Neural cell (in vitro differentiated cells): ENCODE measurements around the gene FANCC. TPM values are rescaled to one million over a fixed set of nuclear protein-coding genes. Genes with fewer than 3 reads are reported as not detected.

Experiments used
- H2AFZ ChIP-seq: fragments of 200-600, 300-800 bp; sonication (generic), shearing (Covaris generic); 2 replicates; pipeline ENCODE4 v1.6.0; 2014; ENCODE audit warnings: low read depth, mild to moderate bottlenecking, antibody characterized with exemption, low read length, moderate library complexity
- H3F3A ChIP-seq: fragments of 200-600 bp; shearing (Covaris generic); 2 replicates; pipeline ENCODE4 v1.6.1; 2016; ENCODE audit warnings: mild to moderate bottlenecking, moderate library complexity, mixed read lengths, antibody characterized with exemption, low read length; ENCODE audit not compliant: insufficient read depth, poor library complexity, severe bottlenecking
- H3K27ac ChIP-seq: fragments of 200-600, 300-800 bp; sonication (generic), shearing (Covaris generic); 2 replicates; pipeline ENCODE4 v1.5.1; 2014; ENCODE audit warnings: mild to moderate bottlenecking, low read length, moderate library complexity
- H3K27me3 ChIP-seq: fragments of 300-800, 200-600 bp; sonication (generic), shearing (Covaris generic); 2 replicates; pipeline ENCODE4 v1.6.0; 2014; ENCODE audit warnings: mild to moderate bottlenecking, low read depth, low read length, moderate library complexity; ENCODE audit not compliant: insufficient read depth
- H3K36me3 ChIP-seq: fragments of 300-800, 200-600 bp; sonication (generic), shearing (Covaris generic); 2 replicates; pipeline ENCODE4 v1.5.1; 2014; ENCODE audit warnings: mild to moderate bottlenecking, antibody characterized with exemption, low read length, moderate library complexity; ENCODE audit not compliant: insufficient read depth
- H3K4me2 ChIP-seq: fragments of 300-800, 200-600 bp; sonication (generic), shearing (Covaris generic); 2 replicates; pipeline ENCODE4 v1.6.0; 2014; ENCODE audit warnings: mild to moderate bottlenecking, low read length
- H3K4me3 ChIP-seq: fragments of 300-800, 200-600 bp; sonication (generic), shearing (Covaris generic); 2 replicates; pipeline ENCODE4 v1.5.1; 2014; ENCODE audit warnings: mild to moderate bottlenecking, low read length, moderate library complexity
- H3K79me2 ChIP-seq: fragments of 200-600 bp; shearing (Covaris generic); replicated peaks from 2 replicates; pipeline ENCODE4 v1.6.0; 2014; ENCODE audit warnings: mild to moderate bottlenecking, low read length, moderate library complexity; ENCODE audit not compliant: insufficient read depth
- H3K9ac ChIP-seq: fragments of 300-800, 200-600 bp; sonication (generic), shearing (Covaris generic); 2 replicates; pipeline ENCODE4 v1.6.1; 2016; ENCODE audit warnings: mild to moderate bottlenecking, low read length, mixed read lengths
- H3K9me2 ChIP-seq: fragments of 200-600 bp; shearing (Covaris generic); 2 replicates; pipeline ENCODE4 v1.6.1; 2016; ENCODE audit warnings: mild to moderate bottlenecking, low read length, mixed read lengths; ENCODE audit not compliant: insufficient read depth
- H3K9me3 ChIP-seq: fragments of 200-600, 300-800 bp; sonication (generic), shearing (Covaris generic); 2 replicates; pipeline ENCODE4 v1.6.1; 2016; ENCODE audit warnings: mild to moderate bottlenecking, mixed run types, low read length, moderate library complexity, mixed read lengths
- H4K20me1 ChIP-seq: fragments of 200-600 bp; shearing (Covaris generic); 2 replicates; pipeline ENCODE4 v1.6.1; 2016; ENCODE audit warnings: mild to moderate bottlenecking, mixed run types; ENCODE audit not compliant: insufficient read depth
- EP300 ChIP-seq: fragments of 450-650 bp; conservative IDR thresholded peaks from 2 replicates; pipeline ENCODE4 v1.6.1; 2014; ENCODE audit warnings: antibody characterized with exemption, mild to moderate bottlenecking, moderate library complexity; ENCODE audit not compliant: poor library complexity, severe bottlenecking
- EZH2 ChIP-seq: fragments of 200-600, 300-800 bp; shearing (Covaris generic), sonication (generic); IDR thresholded peaks from 2 replicates; pipeline ENCODE4 v1.6.1; 2014; ENCODE audit warnings: antibody characterized with exemption, low read length, borderline replicate concordance, mild to moderate bottlenecking; ENCODE audit not compliant: insufficient read depth, poor library complexity, severe bottlenecking
- MXI1 ChIP-seq: fragments of 450-650 bp; conservative IDR thresholded peaks from 2 replicates; pipeline ENCODE4 v1.6.1; 2014; ENCODE audit warnings: antibody characterized with exemption, mild to moderate bottlenecking; ENCODE audit not compliant: poor library complexity, severe bottlenecking
- POLR2AphosphoS5 ChIP-seq: IDR thresholded peaks from 2 replicates; pipeline ENCODE4 v1.6.1; 2012
- RAD21 ChIP-seq: fragments of 450-650 bp; conservative IDR thresholded peaks from 2 replicates; pipeline ENCODE4 v1.6.1; 2014; ENCODE audit warnings: antibody characterized with exemption, mild to moderate bottlenecking, moderate library complexity
- SMC3 ChIP-seq: fragments of 450-650 bp; conservative IDR thresholded peaks from 2 replicates; pipeline ENCODE4 v1.6.1; 2014; ENCODE audit warnings: antibody characterized with exemption, mild to moderate bottlenecking, moderate library complexity; ENCODE audit not compliant: poor library complexity
- TAF1 ChIP-seq: IDR thresholded peaks from 2 replicates; pipeline ENCODE4 v1.6.1; 2012; ENCODE audit warnings: low read depth
- polyA plus RNA-seq: library from polyadenylated mRNA; depleted of rRNA; stranded (reverse); fragments of >200 nt; gene quantifications from 2 replicates; pipeline ENCODE4 v1.2.3, GENCODE V29; 2014
- TF ChIP-seq, protein P1 (sequence below): fragments of 450-650 bp; IDR thresholded peaks from 2 replicates; pipeline ENCODE4 v1.5.1; 2014; ENCODE audit warnings: antibody characterized with exemption, mild to moderate bottlenecking, moderate library complexity; ENCODE audit not compliant: poor library complexity, severe bottlenecking
- TF ChIP-seq, protein P2 (sequence below): IDR thresholded peaks from 2 replicates; pipeline ENCODE4 v1.6.1; 2012; ENCODE audit warnings: borderline replicate concordance

FANCC gene
- polyA plus RNA-seq, 1 donor from 2014 or later = 9.7 TPM

DNA sequence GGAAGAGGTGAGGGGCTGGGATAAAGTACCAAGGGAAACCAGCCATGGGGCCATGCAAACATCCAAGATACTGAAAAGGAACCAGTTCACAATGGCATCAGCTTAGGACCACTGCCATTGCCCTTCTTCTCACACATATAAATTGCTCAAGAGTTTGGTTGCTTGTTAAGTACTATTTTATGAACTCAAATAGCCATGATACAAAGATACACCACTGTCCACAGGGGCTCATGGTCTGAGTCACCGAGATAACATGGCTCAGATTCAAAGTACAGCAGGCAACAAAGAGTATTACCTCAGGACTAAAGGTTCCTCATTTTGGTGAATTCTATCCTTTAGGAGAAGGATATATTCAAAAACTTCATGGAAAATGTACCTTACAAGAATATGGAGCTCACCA lies 55.6 kb downstream of the FANCC start:
- Histone ChIP-seq H3K36me3 (no peaks in the 10 kb centered on the region), H2AFZ (no peak overlapping the region), H3K79me2 (no peaks in the 10 kb centered on the region), H3K4me3 (no peak overlapping the region), H3K27me3 (no peaks in the 10 kb centered on the region), H3K4me2 (no peak overlapping the region), H4K20me1 (no peaks in the 10 kb centered on the region), H3K9me3 (no peaks in the 10 kb centered on the region), H3K9ac (no peak overlapping the region), H3K27ac (no peak overlapping the region), H3F3A (no peaks in the 10 kb centered on the region), H3K9me2 (no peaks in the 10 kb centered on the region)
- TF ChIP-seq, protein P1, sequence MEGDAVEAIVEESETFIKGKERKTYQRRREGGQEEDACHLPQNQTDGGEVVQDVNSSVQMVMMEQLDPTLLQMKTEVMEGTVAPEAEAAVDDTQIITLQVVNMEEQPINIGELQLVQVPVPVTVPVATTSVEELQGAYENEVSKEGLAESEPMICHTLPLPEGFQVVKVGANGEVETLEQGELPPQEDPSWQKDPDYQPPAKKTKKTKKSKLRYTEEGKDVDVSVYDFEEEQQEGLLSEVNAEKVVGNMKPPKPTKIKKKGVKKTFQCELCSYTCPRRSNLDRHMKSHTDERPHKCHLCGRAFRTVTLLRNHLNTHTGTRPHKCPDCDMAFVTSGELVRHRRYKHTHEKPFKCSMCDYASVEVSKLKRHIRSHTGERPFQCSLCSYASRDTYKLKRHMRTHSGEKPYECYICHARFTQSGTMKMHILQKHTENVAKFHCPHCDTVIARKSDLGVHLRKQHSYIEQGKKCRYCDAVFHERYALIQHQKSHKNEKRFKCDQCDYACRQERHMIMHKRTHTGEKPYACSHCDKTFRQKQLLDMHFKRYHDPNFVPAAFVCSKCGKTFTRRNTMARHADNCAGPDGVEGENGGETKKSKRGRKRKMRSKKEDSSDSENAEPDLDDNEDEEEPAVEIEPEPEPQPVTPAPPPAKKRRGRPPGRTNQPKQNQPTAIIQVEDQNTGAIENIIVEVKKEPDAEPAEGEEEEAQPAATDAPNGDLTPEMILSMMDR = no peak
- TF ChIP-seq RAD21 (no peak), SMC3 (no peak), EZH2 (no peak), EP300 (no peak), POLR2AphosphoS5 (no peak), TAF1 (no peak), MXI1 (no peak)
- TF ChIP-seq, protein P2, sequence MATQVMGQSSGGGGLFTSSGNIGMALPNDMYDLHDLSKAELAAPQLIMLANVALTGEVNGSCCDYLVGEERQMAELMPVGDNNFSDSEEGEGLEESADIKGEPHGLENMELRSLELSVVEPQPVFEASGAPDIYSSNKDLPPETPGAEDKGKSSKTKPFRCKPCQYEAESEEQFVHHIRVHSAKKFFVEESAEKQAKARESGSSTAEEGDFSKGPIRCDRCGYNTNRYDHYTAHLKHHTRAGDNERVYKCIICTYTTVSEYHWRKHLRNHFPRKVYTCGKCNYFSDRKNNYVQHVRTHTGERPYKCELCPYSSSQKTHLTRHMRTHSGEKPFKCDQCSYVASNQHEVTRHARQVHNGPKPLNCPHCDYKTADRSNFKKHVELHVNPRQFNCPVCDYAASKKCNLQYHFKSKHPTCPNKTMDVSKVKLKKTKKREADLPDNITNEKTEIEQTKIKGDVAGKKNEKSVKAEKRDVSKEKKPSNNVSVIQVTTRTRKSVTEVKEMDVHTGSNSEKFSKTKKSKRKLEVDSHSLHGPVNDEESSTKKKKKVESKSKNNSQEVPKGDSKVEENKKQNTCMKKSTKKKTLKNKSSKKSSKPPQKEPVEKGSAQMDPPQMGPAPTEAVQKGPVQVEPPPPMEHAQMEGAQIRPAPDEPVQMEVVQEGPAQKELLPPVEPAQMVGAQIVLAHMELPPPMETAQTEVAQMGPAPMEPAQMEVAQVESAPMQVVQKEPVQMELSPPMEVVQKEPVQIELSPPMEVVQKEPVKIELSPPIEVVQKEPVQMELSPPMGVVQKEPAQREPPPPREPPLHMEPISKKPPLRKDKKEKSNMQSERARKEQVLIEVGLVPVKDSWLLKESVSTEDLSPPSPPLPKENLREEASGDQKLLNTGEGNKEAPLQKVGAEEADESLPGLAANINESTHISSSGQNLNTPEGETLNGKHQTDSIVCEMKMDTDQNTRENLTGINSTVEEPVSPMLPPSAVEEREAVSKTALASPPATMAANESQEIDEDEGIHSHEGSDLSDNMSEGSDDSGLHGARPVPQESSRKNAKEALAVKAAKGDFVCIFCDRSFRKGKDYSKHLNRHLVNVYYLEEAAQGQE = no peak

DNA sequence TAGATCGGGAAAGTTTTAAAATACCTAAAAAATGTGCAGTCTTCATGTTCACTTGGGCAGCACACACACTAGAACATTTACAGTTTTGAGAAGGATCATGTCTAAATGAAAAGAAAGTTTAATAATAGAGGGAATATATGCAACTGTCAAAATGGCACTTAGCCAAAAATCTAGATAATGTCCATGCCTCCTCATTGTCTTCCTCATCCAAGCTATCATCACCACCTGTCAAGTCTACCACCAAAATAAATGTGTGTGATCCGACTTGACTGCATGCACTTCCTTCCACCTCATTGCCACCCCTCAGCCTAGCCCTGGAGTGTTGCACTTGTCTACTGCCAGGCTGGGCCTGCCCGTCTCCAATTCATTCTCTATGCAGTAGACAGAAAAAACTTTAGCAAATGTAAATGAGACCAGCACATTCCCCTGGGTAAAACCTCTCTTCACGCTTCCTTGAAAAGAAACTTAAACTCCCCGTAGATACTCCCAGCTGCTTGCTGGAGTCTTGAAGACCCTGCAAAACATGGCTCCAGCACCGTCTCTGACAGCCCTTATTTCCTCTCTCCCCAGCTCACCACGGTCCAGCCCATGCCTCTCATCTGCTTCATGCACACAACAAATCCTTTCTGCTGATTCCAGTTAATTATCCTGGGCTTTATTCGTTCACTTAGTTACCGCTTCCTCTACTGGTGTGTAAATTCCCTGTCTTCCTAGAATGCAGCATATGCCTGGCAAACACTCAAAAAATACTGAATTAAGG lies 66.9 kb downstream of the FANCC start:
- H3K4me2 ChIP-seq = no peak overlapping the region

More for the DNA sequence above, 66.9 kb downstream of the FANCC start:
- Histone ChIP-seq H3K9ac (no peak overlapping the region), H3K4me3 (no peak overlapping the region), H3K9me3 (no peaks in the 10 kb centered on the region), H3F3A (no peaks in the 10 kb centered on the region), H3K9me2 (no peaks in the 10 kb centered on the region), H4K20me1 (no peaks in the 10 kb centered on the region), H3K27me3 (no peaks in the 10 kb centered on the region), H2AFZ (no peak overlapping the region), H3K79me2 (no peaks in the 10 kb centered on the region), H3K27ac (no peak overlapping the region), H3K36me3 (no peaks in the 10 kb centered on the region)
- TF ChIP-seq EZH2 (no peak), MXI1 (no peak), POLR2AphosphoS5 (no peak), EP300 (no peak)
